Measurements from ENCODE around the gene THSD4.

DNA sequence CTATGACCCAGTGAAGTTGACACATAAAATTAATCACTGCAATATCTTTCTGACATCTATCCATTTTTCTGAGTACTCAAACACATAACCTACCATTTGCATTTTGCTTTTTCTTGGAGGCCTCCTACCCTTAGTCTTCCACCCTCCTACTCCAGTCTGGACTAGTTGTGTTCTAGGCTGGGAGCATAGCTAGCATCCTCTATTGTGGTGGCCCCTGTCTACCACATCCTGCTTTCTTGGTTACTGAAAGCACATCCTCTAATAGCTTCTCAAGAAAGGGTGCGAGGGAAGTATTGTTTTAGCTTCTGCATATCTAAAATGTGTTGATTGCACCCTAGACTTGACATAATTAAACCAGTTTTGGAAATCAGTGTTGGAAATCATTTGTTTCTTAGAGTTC, 176.5 kb downstream of the THSD4 start:
- TF ChIP-seq, protein P1, sequence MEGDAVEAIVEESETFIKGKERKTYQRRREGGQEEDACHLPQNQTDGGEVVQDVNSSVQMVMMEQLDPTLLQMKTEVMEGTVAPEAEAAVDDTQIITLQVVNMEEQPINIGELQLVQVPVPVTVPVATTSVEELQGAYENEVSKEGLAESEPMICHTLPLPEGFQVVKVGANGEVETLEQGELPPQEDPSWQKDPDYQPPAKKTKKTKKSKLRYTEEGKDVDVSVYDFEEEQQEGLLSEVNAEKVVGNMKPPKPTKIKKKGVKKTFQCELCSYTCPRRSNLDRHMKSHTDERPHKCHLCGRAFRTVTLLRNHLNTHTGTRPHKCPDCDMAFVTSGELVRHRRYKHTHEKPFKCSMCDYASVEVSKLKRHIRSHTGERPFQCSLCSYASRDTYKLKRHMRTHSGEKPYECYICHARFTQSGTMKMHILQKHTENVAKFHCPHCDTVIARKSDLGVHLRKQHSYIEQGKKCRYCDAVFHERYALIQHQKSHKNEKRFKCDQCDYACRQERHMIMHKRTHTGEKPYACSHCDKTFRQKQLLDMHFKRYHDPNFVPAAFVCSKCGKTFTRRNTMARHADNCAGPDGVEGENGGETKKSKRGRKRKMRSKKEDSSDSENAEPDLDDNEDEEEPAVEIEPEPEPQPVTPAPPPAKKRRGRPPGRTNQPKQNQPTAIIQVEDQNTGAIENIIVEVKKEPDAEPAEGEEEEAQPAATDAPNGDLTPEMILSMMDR (optimal IDR thresholded peaks at IDR 0.05 in 1 of 3, IDR thresholded peaks at IDR 0.05 in 1 of 3, conservative IDR thresholded peaks at IDR 0.05 in 1 of 3; ENCODE audit: extremely low read depth in 1 of 3, insufficient read depth in 2 of 3, low read length in 3 of 3) = no peak
- no peak for TF ChIP-seq EZH2 (IDR thresholded peaks at IDR 0.05; ENCODE audit: low read length)
